ENCODE data around the gene THPO.
A peak's percentile ranks its signal among the peaks of the same experiment; 100 is the strongest.
"Not testable (repeated sequence)": the region's sequence is repeated elsewhere in the genome, so short reads cannot be mapped to it uniquely, and the experiment has no call there.

Gene THPO

DNA sequence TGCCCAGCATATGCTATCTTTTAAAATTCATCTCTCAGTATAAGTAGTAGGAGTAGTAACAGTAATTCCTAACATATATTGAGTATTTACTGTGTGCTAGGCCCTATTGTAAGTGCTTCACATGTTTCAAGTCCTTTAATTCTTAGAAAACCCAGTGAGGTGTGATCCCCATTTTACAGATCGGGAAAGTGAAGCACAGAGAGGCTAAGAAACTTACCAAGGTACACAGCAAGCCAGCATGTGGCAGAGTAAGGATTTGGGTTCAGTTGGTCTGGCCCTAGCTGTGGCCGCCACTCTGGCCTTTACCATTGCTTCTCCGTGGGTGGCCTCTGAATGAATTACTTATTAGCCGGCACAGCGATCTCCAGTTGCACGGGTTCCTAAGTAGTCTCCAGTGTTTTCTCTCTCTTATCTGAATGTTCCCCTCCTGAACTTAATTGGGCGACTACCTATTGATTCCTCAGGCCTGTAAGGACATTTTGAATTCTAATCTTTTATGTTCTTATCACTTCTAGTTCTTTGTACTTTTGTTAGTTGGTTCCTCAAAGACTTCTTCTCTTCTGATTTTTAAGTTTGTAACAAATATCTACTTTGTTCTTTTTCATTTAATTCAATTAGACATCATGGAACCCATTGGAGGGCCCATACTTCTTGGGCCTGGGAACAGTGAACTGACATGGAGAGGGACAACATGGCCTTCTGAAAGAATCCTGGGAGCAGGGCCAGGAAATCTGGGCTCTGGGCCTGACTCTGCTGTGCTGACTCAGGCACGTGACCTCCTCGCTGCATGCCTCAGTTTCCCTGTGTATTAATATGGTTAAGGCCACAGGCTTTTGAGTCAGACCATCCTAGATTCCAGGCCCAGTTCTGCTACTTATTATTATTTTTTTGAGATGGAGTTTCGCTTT is 28.2 kb downstream of the THPO start:
- DNase-seq (ENCODE audit: low read depth), result no peak

- DNase-seq (ENCODE audit: low read depth), result no peak
Measured at GRCh38 chr3:184348057-184348382, 30.0 kb downstream of the THPO start.

DNA sequence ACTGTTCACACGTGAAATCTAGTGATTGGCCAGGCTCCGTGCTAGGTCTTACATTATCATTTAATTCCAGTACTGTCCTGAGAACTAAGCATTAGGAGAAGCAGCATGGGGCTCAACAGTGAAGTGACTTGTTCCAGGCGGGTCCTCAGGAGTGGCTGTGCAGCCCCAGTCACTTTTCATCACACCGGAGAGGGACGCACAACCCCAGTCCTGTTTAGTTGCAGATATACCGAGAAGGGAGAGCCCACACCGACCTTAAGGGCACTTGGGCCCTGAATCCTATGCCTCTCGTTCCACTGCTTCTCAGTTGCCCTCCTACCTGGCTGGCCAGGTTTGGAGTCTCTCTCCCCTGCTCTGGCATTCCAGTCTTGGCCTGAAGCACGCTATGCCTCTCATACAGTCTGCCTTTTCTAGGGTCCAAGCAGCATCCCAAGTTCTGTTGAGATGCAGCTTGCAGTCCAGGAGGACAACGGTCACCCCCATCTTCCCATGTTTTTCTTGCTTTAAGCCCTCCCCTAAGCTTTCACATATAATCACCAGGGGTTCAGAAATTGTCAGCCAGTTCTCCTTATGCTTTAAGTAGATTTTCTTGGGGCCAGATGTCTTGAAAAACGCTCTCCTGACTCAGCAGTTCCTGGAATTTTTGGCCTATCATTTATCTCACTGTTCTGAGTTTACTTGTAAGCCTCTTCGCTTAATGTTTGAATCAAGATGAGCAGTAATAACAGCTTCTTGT is 30.5 kb downstream of the THPO start:
- DNase-seq (ENCODE audit: low read depth), result no peak

DNA sequence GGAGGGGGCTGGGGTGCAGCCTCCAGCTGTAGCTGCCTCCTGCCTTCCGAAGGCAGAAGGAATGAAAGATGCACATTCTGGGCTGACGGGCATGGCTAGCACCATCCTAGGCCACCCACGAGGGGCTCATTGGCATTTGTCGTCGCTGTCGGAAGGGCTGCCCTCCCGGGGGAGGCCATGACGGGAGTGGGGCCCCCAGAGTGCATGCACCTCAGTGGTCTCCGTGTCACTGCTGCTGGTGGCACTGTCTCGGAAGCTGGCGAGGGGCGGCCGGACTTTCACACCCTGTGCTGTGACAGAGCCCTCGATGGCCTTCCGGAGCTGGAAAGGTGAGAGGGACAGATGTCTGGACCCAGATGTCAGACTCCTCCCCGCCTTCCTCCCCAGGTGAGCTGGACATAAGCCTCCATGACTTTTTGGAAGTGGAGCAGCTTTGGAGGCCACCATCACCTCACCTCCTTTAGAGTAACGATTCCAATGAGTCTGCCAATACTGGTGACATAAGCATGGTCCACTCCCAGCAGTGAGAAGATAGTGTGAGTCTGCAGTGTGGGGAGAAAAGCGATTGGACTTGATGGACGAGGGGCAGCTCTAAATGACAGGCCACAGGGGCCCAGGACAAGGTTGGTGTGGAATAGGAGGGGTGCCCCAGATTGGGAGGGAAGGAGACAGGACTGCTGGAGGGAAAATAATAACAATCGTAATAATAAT is 31.4 kb downstream of the THPO start:
- no peak for DNase-seq (ENCODE audit: low read depth)

DNA sequence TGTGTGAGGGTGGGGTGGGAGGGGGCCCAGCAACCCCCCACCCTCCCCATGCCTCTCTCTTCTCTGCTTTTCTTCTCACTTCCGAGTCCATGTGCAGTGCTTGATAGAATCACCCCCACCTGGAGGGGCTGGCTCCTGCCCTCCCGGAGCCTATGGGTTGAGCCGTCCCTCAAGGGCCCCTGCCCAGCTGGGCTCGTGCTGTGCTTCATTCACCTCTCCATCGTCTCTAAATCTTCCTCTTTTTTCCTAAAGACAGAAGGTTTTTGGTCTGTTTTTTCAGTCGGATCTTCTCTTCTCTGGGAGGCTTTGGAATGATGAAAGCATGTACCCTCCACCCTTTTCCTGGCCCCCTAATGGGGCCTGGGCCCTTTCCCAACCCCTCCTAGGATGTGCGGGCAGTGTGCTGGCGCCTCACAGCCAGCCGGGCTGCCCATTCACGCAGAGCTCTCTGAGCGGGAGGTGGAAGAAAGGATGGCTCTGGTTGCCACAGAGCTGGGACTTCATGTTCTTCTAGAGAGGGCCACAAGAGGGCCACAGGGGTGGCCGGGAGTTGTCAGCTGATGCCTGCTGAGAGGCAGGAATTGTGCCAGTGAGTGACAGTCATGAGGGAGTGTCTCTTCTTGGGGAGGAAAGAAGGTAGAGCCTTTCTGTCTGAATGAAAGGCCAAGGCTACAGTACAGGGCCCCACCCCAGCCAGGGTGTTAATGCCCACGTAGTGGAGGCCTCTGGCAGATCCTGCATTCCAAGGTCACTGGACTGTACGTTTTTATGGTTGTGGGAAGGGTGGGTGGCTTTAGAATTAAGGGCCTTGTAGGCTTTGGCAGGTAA is 32.5 kb downstream of the THPO start:
- no peak for DNase-seq (ENCODE audit: low read depth)

GRCh38 chr3:184344579-184345316 is 33.3 kb downstream of the THPO start:
- DNase-seq (ENCODE audit: low read depth), result no peak

DNA sequence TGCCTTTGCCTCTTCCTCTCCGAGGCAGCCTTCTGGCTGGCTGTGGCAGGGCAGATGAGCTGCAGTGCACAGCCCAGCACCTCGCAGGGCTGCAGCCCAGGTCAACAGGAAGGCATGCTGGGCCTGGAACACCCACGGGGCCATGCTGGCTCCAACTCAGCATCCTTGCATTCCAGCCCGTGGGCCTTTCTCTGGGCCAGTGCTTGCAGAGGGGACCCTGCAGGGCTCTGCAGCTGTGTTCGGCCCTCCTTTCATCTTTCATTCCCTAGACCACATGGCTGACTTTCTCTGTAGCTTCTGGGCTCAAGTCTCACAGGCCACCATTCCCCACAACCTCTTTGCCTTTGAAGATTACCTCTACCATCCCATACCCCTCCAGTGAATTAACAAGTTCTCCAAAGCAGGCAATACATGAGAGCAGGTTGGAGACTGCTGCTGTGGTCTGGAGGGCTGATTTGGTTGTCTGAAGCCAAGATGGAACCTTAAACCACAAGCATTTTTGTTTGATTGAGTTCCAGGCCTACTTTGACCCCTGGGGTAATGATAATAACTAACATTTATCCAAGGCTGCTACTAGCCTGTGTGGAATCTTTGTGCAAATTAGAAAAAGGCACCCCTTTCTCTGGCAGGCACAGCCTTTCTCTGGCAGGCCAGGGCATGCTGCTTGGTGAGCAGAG is 34.7 kb downstream of the THPO start:
- DNase-seq (ENCODE audit: low read depth), result no peak

DNA sequence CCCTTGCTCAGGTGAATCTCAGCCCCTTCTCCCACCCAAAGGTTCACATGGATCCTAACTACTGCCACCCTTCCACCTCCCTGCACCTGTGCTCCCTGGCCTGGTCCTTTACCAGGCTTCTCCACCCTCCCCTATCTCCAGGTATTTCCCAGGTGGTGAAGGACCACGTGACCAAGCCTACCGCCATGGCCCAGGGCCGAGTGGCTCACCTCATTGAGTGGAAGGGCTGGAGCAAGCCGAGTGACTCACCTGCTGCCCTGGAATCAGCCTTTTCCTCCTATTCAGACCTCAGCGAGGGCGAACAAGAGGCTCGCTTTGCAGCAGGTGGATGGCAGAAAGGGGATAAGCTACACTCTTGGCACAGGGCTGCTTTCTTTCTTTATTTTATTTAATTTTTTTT is 36.1 kb downstream of the THPO start:
- no peak for DNase-seq (ENCODE audit: low read depth)

GRCh38 chr3:184339451-184340135 is 38.4 kb downstream of the THPO start:
- not testable (repeated sequence) for DNase-seq (ENCODE audit: low read depth)

GRCh38 chr3:184339001-184339400 is 39.0 kb downstream of the THPO start:
- DNase-seq (ENCODE audit: low read depth), result no peak

GRCh38 chr3:184338511-184338945 is 39.5 kb downstream of the THPO start:
- no peak for DNase-seq (ENCODE audit: low read depth)

GRCh38 chr3:184337981-184338380 is 40.0 kb downstream of the THPO start:
- no peak for DNase-seq (ENCODE audit: low read depth)

GRCh38 chr3:184337399-184337714 is 40.6 kb downstream of the THPO start, which contains the start of gene FAM131A:
Gene FAM131A, plus strand, starts transcription at chr3:184337600. Its CDS starts 31 bp downstream, at chr3:184337631.
- no peak for DNase-seq (ENCODE audit: low read depth)

DNA sequence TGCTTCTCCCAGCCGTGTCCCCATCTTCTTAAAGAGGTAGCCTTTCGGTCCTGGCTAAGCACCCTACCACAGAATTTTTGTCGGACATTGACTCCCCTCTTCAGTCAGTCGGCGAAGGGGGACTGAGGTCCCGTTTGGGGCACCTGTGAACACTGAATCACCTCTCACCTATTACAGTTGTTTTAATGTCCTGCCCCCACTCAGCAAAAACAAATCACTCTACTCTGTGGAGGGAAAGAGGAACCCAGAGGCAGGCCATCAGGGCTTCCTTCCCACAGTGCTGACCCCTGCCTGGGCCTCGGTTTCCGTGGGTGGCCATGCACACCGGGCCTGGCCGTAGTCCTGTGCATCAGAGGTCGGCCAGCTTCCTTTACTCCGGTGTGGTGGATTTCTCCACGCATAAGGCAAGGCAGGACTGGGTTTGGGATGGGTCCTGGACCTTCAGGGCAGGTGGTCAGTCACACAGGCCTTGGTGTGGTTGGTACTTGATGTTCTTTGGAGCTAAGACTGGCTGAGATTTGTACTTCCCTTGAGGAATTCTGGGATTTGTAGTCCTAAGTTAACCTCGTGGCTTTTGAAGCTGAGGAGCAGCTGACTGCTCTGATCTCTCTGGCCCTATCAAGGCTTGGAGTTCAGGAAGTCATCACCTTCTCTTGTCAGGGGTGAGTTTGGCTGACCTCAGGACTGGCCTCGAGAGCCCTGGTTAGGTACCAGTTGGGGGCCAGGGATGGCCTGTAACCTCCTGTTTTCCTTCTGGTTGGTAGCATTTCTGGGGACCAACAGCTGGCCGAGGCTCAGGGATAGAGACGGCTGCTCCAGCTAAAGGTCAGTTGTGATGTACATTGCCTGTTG is 41.2 kb downstream of the THPO start:
- no peak for DNase-seq (ENCODE audit: low read depth)

- DNase-seq (ENCODE audit: low read depth), result peak; percentile 80
Measured at GRCh38 chr3:184335661-184336546, 42.1 kb downstream of the THPO start.

DNA sequence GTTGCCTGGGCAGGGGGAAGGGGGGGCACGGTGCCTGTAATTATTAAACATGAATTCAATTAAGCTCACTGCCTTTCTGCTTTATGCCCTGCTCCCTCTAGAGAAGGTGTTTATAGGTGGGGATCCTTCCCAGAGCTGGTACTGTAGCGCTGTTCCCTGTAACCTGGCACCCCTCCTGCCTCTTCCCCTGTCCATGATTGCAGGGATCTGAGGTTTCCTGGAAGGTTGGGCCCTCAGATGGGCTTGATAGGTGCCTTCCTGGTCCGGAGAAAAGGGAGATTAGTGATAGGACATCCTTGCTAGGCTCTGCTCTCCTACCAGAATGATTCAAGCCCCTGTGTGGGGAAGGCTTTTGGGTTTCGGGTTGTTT is 42.7 kb downstream of the THPO start:
- DNase-seq (ENCODE audit: low read depth), result no peak

DNA sequence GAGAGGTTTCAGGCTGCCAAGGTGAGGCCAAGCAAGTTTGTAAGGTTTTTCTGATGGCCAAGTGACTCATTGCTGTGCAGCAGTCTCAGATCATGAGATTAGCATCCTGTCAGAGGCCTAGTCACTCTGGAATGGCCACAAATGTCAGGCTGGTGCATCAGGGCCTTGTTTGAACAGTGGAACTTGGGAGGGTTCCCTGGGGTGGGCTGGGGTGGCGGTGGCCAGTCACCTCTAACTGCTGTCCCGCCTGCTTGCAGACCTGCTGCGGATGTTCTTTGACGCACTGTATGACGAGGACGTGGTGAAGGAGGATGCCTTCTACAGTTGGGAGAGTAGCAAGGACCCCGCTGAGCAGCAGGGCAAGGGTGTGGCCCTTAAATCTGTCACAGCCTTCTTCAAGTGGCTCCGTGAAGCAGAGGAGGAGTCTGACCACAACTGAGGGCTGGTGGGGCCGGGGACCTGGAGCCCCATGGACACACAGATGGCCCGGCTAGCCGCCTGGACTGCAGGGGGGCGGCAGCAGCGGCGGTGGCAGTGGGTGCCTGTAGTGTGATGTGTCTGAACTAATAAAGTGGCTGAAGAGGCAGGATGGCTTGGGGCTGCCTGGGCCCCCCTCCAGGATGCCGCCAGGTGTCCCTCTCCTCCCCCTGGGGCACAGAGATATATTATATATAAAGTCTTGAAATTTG is 43.4 kb downstream of the THPO start:
- peak; percentile 12 for DNase-seq (ENCODE audit: low read depth)
